Right atrium auricular region (tissue), 2 donors: ENCODE data around the gene CNIH1. TPM values are rescaled to one million over a fixed set of nuclear protein-coding genes. Genes with fewer than 3 reads are reported as not detected.
A peak's percentile ranks its signal among the peaks of the same experiment; 100 is the strongest.

Experiments used
- DNase-seq: peaks from one replicate; pipeline ENCODE4 v3.0.0-alpha.2; 2019; ENCODE audit warnings: low spot score
- H3K27ac ChIP-seq, 2 donors: fragments of 200-600 bp; sonication (generic); 1 replicate in 1 of 2; 2 replicates in 1 of 2; pipeline ENCODE4 v1.5.1; 2016 to 2019
- H3K27me3 ChIP-seq, 2 donors: fragments of 200-600 bp; sonication (generic); one replicate each; pipeline versions ENCODE4 v1.5.1 to v1.6.0; 2017 to 2019
- H3K36me3 ChIP-seq: fragments of 200-600 bp; sonication (generic); one replicate; pipeline ENCODE4 v1.5.1; 2016
- H3K4me1 ChIP-seq, 2 donors: fragments of 200-600 bp; sonication (generic); one replicate each; pipeline versions ENCODE4 v1.5.1 to v1.6.0; 2017 to 2019
- H3K4me3 ChIP-seq, 2 donors: fragments of 200-600 bp; sonication (generic); 1 replicate in 1 of 2; 2 replicates in 1 of 2; pipeline ENCODE4 v1.5.1; 2017 to 2019; ENCODE audit warnings: mild to moderate bottlenecking in 1 of 2, moderate library complexity in 1 of 2
- H3K9me3 ChIP-seq, 2 donors: fragments of 200-600 bp; sonication (generic); one replicate each; pipeline ENCODE4 v1.5.1; 2019
- CTCF ChIP-seq, 2 donors: fragments of 200-600 bp; sonication (generic); IDR thresholded peaks; one replicate each; pipeline ENCODE4 v1.5.1; 2019; ENCODE audit warnings: antibody characterized with exemption in 2 of 2
- total RNA-seq, 2 donors: library from RNA; depleted of rRNA; stranded (reverse); fragments of >200 nt; gene quantifications; one replicate each; pipeline ENCODE4 v1.1.0, GENCODE V29; 2016

CNIH1 gene
- total RNA-seq, 2 donors from 2014 or later = 132 to 134 TPM

- Histone ChIP-seq H3K4me3 (no peak overlapping the region), H3K4me1 (peaks cover 0 to 9% of the 10 kb centered on the region in 2 donors), H3K9me3 (no peaks in the 10 kb centered on the region), H3K36me3 (peaks cover 43% of the 10 kb centered on the region), H3K27ac (peak overlapping the region; percentile 52 to 57), H3K27me3 (no peaks in the 10 kb centered on the region)
- TF ChIP-seq CTCF (IDR thresholded peaks at IDR 0.05) = no peak
- DNase-seq = no peak
Measured at GRCh38 chr14:54428527-54428926, 12.6 kb downstream of the CNIH1 start.

GRCh38 chr14:54427871-54428270 is 13.3 kb downstream of the CNIH1 start:
- TF ChIP-seq CTCF (IDR thresholded peaks at IDR 0.05) = no peak
- peak overlapping the region; percentile 52 to 57 for H3K27ac ChIP-seq
- peaks cover 0 to 9% of the 10 kb centered on the region in 2 donors for H3K4me1 ChIP-seq
- no peaks in the 10 kb centered on the region for H3K27me3 ChIP-seq
- no peak overlapping the region for H3K4me3 ChIP-seq
- peaks cover 43% of the 10 kb centered on the region for H3K36me3 ChIP-seq
- no peak for DNase-seq
- no peaks in the 10 kb centered on the region for H3K9me3 ChIP-seq

- no peak for DNase-seq
- no peak for TF ChIP-seq CTCF (IDR thresholded peaks at IDR 0.05)
- H3K36me3 ChIP-seq = peaks cover 43% of the 10 kb centered on the region
- H3K9me3 ChIP-seq = no peaks in the 10 kb centered on the region
- H3K27ac ChIP-seq = no peak overlapping the region
- H3K27me3 ChIP-seq = no peaks in the 10 kb centered on the region
- H3K4me1 ChIP-seq = peaks cover 0 to 3% of the 10 kb centered on the region in 2 donors
- no peak overlapping the region for H3K4me3 ChIP-seq
Measured at GRCh38 chr14:54425537-54426274, 15.5 kb downstream of the CNIH1 start.

- no peaks in the 10 kb centered on the region for H3K9me3 ChIP-seq
- peaks cover 41% of the 10 kb centered on the region for H3K36me3 ChIP-seq
Measured at GRCh38 chr14:54425068-54425467, 16.1 kb downstream of the CNIH1 start.

GRCh38 chr14:54424479-54424901 is 16.7 kb downstream of the CNIH1 start:
- no peaks in the 10 kb centered on the region for H3K27me3 ChIP-seq
- H3K4me3 ChIP-seq = no peak overlapping the region
- no peak for TF ChIP-seq CTCF (IDR thresholded peaks at IDR 0.05)
- no peaks in the 10 kb centered on the region for H3K9me3 ChIP-seq
- H3K36me3 ChIP-seq = peaks cover 35% of the 10 kb centered on the region
- H3K27ac ChIP-seq = no peak overlapping the region
- peaks cover 0 to 8% of the 10 kb centered on the region in 2 donors for H3K4me1 ChIP-seq
- no peak for DNase-seq

More at GRCh38 chr14:54425068-54425467, 16.1 kb downstream of the CNIH1 start:
- TF ChIP-seq CTCF (IDR thresholded peaks at IDR 0.05) = no peak
- Histone ChIP-seq H3K27me3 (no peaks in the 10 kb centered on the region), H3K4me3 (no peak overlapping the region), H3K27ac (no peak overlapping the region), H3K4me1 (peaks cover 0 to 8% of the 10 kb centered on the region in 2 donors)
- DNase-seq = no peak
